Peyer's patch (tissue), 4 donors: Measurements from ENCODE around the gene P4HB.

Source experiments
- POLR2A ChIP-seq, 2 donors: fragments of 450-650 bp; IDR thresholded peaks; one replicate each; pipeline ENCODE4 v1.5.1; 2017; ENCODE audit warnings: antibody characterized with exemption in 2 of 2, mild to moderate bottlenecking in 2 of 2, moderate library complexity in 2 of 2
- TF ChIP-seq, protein P1 (sequence below), 6 experiments: fragments of 450-650 bp in 4 of 6; fragments of 200-600 bp in 2 of 6; sonication (generic) in 1 of 6; IDR thresholded peaks; one replicate each; pipeline ENCODE4 v1.5.1; 2017 to 2019; ENCODE audit warnings: antibody characterized with exemption in 6 of 6, mild to moderate bottlenecking in 3 of 6, moderate library complexity in 1 of 6

DNA sequence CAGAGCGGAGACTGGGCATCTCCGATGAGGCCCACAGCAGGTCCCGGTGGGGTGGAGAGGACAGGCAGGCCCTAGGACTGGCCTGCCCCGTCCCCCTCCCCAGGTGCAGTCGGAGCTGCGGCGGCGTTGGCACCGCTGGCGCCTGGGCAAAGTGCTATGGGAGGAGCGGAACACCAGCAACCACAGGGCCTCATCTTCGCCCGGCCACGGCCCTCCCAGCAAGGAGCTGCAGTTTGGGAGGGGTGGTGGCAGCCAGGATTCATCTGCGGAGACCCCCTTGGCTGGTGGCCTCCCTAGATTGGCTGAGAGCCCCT lies 47.0 kb downstream of the P4HB start:
- TF ChIP-seq, protein P1, sequence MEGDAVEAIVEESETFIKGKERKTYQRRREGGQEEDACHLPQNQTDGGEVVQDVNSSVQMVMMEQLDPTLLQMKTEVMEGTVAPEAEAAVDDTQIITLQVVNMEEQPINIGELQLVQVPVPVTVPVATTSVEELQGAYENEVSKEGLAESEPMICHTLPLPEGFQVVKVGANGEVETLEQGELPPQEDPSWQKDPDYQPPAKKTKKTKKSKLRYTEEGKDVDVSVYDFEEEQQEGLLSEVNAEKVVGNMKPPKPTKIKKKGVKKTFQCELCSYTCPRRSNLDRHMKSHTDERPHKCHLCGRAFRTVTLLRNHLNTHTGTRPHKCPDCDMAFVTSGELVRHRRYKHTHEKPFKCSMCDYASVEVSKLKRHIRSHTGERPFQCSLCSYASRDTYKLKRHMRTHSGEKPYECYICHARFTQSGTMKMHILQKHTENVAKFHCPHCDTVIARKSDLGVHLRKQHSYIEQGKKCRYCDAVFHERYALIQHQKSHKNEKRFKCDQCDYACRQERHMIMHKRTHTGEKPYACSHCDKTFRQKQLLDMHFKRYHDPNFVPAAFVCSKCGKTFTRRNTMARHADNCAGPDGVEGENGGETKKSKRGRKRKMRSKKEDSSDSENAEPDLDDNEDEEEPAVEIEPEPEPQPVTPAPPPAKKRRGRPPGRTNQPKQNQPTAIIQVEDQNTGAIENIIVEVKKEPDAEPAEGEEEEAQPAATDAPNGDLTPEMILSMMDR (IDR thresholded peaks at IDR 0.05), result no peak
- TF ChIP-seq POLR2A (IDR thresholded peaks at IDR 0.05), result no peak
